GM04504 (cell line): ENCODE data around the gene DOCK8.

Experiments
- DNase-seq: peaks from one replicate; pipeline ENCODE4 v3.0.0-alpha.2; 2012; ENCODE audit warnings: low read depth

The DOCK8 gene

DNA sequence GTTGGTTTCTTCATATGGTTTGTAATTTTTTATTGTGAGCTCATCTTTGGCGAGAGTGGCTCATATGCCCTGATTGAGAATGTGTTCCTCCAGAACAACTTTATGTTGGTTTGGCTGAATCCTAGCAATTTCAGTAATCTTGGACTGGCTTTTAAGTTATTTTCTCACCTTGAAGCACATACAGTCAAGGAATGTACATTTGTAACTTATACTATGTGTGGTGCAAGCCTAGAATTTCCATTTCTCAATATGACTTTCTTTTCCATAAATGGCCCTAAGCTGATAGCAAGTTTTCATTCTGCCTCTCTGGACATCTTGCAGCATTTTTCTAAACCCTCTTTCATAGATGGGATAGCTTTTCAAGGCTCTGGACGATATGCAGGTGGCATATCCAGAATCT, 247.5 kb downstream of the DOCK8 start:
- no peak for DNase-seq

DNA sequence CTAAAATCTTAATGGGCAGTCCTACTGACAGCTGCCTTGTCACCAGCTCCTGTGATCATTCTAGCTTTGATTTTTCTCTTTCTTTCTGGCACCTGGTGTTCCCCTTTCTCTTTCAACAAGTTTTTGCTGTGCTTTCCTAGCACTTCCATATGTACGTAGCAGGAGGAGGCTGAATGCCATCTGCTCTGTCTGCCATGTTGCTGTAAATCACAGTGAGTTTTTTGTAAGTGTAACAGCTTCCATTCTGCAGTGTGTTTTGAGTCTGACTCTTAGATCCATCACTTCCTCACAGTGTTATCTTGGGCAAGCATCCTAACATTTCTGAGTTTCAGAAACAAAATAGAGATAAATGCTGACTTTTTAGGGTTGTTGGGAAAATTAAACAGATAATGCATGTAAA, 247.9 kb downstream of the DOCK8 start:
- DNase-seq = no peak

DNA sequence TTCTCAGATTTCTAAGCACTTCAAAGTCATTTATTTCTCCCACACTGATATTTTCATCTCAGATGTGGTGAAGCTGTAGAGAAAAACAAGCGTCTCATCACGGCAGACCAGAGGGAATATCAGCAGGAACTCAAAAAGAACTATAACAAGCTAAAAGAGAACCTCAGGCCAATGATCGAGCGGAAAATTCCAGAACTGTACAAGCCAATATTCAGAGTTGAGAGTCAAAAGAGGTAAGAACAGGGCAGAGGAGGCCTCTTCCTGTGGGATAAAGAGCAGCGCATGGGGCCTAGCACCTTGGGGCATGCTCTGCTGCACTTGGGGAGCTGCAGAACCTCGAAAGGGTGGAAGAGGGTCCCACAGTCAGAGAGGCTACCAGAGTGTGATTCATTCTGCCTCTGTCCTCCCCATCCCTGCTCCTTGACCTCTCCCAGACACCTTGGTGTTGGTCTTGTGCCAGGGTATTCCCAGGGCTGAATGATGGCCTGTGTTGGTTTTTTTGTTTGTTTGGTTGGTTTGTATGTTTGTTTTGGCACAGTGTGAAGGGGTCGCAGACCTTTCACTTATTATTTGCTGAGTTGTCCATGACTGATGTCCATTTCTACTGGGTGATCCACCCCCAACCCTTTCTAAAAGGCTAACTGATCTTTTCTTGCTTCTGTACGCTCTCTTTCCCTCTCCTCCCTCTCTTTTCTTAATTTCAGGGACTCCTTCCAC, 248.9 kb downstream of the DOCK8 start:
- no peak for DNase-seq

DNA sequence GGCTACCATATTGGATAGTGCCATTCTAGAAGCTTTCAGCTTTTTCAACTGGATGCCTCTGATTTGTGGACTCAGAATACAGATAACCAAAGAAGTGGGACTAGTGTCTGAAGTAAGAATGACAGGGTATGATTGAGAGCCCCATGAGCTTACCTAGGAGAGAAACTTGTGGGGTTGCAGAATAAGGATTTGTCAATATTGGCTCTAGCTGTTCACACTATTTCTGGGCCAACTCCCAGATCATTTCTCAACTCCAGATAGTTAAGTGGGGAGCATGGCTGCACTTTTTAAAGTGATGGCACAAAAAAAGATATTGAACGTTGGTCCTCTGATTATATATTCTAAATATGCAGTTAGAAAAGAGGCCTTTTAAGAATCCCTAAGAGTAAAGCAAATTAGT, 252.1 kb downstream of the DOCK8 start:
- no peak for DNase-seq

DNA sequence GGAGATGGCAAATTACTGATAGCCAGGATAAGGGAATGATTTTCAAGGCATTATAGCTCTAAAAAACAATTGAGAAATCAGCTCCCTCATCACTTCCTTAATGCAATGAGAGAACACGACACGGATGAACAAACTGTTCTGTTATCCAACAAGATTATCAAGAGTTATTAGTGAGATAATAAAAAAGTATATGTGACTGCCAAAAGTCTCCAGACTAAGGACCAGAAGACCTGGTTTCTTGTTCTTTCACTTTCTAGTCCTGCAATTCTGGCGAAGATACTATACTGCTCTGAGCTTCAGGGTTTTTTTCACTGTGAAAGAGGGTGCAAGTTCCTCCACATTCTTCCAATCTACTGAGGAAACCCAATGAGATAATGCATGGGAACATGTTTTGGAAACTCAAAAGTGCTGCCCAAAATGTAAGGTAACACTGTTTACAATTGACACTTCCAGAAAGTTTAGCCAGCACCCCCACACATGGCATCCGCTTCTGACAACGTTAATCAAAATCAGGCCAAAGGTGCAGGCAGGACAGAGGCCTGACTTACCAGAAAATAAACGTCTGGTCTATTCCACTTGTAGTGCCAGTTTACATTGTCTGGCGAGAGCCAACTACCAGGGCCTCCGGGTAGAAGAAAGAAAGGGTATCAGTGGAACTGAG, 254.2 kb downstream of the DOCK8 start:
- DNase-seq = no peak

DNA sequence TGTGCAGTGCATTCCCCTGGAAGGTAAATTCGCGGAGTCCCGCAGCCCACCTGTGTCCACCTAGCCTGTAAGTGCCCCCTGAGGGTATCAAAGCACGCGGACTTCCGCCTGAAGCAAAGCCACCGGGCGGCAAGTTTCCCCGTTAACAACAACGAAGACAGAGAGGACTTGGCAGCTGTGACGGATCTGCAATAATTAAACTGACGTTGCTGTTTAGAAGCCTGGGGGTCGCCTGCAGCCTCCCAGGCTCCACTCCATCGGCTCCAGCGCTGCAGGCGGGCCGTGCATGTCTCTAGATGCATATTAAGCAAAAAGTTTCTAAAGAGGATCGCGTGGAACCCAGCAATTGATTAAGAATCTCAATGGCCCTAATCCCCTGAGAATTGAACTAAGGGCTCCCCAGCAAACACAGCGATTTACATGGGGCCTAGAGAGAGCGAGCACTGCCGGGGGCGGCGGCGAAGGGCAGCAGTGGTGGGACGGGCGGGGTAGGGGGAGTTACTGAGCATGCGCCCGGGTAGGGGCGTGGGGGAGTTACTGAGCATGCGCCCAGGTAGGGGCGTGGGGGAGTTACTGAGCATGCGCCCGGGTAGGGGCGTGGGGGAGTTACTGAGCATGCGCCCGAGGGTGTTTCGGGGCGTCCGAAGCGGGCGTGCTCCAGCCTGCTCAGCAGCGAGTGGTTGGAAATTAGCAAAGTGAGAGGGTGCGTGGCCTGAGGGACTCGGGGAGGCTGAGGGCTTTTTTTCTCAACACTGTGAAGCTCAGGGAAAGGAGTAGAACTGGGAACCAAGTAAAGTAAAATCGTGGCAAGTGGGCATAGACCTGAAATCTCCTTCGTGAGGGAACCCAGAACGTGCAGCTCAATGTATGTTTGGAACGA, 255.2 kb downstream of the DOCK8 start:
- peak; percentile 7 for DNase-seq

DNA sequence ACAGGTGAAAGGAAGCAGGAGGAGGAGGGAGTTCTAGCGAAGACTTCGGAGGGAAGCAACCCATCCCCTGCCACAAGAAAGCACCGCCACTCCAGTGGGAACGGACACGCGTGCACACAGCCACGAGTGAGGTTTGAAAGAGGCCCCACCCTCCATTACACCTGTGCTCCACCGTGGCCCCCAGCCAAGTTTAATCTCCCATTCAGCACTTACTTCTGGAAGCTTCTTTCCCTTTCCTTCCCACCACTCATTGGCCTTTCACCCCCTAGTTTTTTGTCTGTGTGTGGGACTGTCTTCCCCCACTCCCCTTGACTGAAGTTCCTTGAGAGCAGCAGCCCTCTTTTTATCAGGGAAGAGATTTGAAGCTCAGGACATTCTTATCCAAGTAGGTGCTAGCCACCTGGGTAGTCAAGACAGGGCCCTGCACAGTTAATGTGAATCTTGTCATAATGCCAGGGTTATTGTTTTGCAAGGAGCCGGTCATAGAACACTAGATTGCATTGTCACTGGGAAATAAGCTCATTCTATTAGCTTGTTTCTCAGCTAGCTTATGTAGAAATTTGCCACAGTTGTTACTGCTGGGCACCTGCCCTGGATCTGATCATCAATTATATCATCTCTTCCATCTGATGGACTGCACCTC, 256.0 kb downstream of the DOCK8 start:
- no peak for DNase-seq

DNA sequence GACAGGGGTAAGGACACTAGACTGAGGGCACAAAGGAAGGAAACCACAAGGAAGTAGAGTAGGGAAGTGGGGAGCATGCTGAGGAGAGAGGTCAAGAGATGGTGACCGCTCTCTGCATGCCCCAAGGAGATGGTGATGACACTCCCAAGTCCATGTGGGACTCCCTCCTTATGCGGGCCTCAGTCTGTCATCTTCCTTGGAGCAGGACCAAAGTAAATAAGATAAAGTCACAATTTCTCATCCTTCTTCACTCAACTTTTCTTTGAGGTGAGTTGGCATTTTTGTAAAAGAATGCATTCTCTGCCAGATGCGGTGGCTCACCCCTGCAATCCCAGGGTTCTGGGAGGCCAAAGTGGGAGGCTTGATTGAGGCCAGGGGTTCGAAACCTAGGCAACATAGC, 256.7 kb downstream of the DOCK8 start:
- DNase-seq = no peak

DNA sequence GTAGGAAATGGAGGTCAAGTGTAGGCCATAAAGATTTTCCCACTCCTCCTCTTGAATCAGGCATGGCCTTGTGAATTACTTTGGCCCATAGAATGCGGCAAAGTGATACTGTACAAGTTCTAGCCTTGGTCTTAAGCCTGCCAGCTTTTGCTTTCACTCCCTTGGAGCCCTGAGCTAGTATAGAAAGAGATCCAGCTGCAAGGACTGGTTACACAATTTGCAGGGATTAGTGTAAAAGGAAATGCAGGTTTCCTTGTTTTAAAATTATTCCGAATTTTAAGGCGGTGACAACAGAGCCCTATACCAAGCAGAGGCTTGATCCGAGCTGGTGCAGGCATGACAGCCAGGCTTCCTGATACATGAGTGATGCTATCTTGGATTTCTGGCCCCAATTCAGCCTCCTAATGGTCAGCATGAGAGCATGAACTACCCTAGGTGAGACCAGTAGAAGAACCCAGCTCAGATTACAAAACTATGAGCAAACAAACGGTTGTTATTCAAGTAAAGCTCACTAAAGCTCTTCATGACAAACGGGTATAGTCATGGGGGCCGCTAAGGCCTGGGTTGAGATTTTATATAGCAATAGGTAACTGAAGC, 257.9 kb downstream of the DOCK8 start:
- DNase-seq = no peak

DNA sequence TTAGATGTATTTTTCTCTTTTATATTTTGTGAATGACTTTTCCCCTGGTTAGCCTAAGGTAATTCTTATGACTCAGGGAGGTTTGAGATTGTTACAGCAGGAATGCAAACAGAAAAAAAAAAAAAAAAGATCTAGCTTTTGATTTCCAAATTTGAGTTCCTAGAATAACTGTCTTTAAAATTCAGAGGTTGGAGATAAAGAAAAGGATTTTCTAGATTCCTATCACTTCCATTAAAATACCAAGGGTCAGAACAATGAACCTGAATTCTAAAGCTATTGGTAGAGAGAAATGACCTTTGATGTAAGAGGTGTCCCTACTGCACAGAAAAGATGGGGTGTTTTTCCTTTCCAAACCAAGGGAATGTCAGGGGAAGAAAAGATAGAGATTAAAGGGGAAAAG, 262.5 kb downstream of the DOCK8 start:
- DNase-seq = no peak

DNA sequence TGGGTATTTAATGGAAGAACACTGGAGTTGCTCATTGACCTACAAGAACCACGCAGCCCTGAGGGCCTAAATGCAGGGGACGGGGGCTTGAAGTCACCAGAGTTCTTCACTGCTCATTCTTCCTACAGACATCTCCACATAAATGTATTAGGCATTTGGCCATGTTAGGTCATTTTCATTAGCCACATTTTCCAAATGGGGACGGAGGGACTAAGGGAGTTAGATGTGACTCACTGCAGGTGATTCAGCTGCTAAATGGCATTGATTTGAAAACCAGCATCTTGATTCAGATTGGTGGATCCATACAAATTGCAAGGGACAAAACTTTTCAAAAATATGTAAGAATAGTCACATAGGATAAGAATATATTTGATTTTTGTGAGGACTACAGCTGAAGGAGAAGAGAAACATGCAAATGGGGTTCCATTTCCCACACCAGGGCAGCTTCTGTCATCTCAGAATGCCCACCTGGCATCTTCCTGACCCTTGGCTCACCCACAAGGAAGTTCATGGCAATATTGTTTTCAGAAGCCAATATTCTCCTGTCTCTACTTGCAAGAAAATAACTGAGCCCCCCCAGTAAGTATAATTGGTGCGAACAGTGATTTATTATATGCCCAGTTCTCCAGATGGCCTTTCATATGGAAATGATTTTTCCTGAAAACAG, 264.8 kb downstream of the DOCK8 start:
- DNase-seq = no peak

DNA sequence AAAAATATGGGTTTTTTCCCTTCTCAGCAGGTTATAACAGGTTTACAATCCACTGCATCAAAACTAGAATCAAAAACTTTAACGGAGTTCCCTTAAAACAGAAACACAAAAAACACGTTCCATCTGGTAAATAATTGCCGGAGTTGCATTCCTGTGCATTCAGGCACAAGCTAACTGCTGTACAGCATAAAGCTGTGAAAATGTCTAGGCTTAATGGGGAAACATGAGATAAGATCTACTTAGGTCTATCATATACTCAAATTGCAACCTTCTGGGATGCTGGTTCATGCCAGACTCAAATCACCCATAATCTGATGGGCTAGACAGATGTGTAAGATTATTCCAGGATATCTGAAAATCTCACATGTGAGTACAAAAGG, 265.3 kb downstream of the DOCK8 start:
- no peak for DNase-seq

DNA sequence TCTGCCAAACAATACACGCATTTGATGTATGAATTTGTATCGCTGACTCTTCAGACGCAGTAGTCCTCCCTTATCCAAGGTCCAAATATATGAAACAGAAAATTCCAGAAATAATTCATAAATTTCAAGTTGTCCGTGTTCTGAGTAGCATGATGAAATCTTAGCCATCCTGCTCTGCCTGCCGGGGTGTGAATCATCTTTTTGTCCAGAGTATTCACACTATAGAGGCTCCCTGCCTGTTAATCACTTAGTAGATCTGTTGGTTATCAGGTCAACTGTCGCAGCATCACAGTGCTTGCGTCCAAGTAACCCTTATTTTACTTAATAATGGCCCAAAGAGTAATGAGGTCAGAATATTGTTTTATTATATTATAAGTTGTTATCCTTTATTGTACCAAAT, 268.1 kb downstream of the DOCK8 start:
- DNase-seq = no peak

DNA sequence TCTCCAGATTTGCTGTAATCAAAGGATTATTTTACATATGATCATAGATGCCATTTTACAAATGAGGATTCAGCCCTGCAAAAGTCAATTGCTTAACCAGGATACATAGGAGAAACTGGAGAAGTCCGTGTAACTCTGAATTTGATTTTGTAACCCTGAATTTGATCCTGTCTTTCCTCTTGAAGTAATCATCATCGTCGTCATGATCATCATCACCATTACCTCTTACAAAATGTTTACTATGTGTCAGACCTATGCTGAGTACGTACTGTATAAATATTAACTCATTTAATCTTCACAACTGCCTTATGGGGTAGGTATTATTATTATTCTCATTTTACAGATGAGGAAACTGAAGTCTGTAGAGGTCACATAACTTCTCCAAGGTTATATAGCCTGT, 271.5 kb downstream of the DOCK8 start:
- no peak for DNase-seq

DNA sequence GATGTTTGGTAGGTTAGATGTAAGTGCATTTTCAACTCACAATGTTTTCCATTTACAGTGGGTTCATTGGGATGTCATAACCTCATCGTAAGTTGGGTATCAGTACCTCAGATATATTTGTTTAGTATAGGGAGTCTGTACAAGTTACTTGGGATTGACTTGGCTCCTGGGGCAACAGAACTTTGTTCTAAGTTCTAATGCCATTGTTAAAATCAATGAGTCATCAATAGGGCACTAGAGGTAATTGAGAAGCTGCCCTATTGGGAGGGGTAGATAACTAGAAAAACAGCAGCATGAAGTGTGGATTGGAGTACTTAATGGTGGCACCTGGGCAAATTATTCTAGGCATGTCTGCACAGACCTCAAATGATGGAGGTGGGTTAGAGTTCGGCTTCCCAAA, 272.8 kb downstream of the DOCK8 start:
- DNase-seq = no peak

DNA sequence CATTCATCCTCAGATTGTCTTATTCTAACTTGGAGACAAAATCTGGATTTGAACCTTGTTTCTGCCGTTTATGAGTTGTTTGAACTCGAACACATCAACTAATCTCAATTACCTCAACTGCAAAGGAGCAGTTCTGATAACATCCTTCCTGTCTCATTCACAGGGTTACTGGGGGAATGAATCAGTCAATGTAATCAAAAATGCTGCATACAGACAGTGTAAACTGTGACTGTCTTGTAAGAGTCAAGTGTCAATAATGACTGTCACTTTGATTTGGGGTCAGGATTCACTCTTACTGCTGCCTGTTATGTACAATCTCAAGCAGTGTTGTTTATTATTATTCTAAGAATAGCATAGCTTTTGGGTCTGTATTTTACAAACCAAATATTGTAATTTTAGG, 273.8 kb downstream of the DOCK8 start:
- DNase-seq = no peak

DNA sequence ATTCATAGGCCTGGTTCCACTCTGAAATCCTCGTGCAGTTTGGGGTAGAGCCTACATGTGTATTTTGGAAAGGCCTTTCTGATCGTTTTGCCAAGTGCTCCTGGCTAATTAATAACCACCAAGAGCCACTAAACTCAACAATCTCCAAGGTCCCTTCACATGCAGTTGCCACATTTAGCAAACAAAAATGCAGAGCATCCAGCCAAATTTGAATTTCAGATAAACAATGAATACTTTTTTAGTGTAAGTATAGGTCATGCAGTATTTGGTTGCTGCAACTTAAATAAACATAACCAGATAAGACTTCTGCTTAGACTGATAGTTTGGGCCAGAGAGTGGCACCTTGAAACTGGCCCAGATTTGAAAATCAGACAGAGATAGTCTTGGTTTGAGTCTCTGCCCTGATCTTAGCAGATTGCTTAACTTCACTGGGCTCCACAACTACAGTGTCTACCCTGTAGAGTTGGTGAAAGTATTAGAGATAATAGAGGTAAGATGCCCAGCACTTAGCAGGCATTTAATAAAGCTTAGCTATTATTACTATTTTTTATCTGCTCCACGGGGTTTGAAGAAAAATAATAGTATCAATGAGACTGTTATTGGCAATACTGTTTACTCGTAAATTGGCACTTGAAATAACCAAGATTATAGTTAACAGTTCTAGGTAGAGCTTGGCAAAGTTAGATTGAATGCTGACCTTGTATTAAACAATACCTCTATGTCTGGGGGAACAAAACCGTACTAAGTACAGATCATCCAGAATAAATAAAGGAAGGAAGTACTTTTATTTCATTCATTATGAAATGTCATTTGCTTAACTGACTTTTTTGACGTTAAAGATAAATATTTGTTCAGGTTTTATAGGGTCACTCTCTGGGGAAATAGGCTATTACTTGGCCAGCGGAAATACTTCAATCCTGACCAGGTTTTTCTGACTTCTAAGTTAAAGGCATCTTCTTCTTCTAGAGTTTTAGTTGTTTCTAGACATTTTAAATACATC, 274.8 kb downstream of the DOCK8 start:
- no peak for DNase-seq

DNA sequence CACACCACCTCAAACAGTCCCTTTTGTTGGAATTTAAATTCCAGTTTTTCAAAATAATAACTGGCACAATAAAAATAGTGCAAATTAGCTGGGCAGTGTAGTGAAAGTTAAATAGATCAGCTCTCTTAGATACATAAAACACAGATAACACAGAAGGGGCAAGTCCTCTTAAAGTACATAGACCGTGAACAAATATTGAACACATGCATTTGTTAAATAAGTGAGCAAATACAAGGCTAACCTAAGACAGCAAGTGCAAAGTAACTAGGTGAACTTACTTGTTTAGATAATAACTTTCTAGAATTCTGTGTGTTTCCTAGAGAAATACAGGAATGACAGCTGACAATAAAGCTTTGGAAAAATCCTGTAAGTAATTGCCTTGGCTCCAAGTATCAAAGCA, 280.1 kb downstream of the DOCK8 start:
- no peak for DNase-seq

DNA sequence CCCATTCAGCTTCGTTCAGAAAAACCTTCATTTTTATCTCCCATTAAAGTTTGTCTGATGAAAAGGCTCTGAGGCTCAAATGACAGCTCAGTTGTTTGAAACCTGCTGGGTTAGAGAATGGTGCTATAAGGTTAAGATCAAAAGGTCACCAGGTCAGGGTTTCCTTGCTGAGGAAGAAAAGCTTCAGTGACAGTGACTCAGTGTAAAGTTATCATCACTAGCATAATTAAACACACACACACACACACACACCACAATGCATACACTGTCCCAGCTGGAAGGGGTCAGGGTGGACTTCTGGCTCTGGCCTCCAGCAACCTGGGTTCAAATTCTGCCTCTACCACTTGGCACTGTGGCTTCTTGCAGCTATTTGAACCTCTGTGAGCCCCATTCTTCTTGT, 281.1 kb downstream of the DOCK8 start:
- DNase-seq = no peak

DNA sequence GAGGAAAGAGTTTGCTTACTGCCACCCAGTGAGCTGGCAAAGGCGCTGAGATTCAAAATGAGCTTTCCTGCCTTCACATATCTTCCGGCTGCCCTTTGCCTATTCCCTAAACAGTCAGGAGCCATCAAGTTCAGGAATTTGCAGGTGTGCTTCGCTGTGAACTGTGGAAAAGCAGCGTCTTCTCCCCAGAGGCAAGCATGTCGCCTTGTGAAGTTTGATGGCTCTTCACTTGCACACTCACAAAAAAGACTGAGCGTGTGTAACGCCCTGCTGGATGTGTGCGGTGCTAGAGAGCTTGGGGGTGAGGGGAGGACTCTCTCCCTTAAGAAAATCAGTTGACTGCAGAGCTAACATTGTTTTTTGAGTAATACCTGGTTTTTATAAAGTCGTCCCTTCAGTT, 288.7 kb downstream of the DOCK8 start:
- DNase-seq = no peak
